Fibroblast of lung (primary cell): ENCODE measurements around the gene IGFBP6. TPM values are rescaled to one million over a fixed set of nuclear protein-coding genes. Genes with fewer than 3 reads are reported as not detected.

Experiments used
- DNase-seq, 2 donors: peaks; one replicate each; pipeline versions ENCODE4 v3.0.0 to v3.0.0-alpha.2; 2010; ENCODE audit warnings: low read depth in 2 of 2
- H2AFZ ChIP-seq: 2 replicates; pipeline ENCODE4 v1.5.1; 2012; ENCODE audit warnings: low read length, control low read depth, inconsistent platforms
- H3K27ac ChIP-seq: 2 replicates; pipeline ENCODE4 v1.5.1; 2011; ENCODE audit warnings: low read length, control low read depth; ENCODE audit not compliant: insufficient read depth
- H3K27me3 ChIP-seq: 2 replicates; pipeline ENCODE4 v1.5.1; 2011; ENCODE audit warnings: mild to moderate bottlenecking, low read length; ENCODE audit not compliant: control insufficient read depth, insufficient read depth
- H3K36me3 ChIP-seq: 2 replicates; pipeline ENCODE4 v1.5.1; 2011; ENCODE audit warnings: low read length; ENCODE audit not compliant: control insufficient read depth, insufficient read depth
- H3K4me1 ChIP-seq: 2 replicates; pipeline ENCODE4 v1.5.1; 2011; ENCODE audit warnings: low read length; ENCODE audit not compliant: control insufficient read depth, insufficient read depth; ENCODE audit errors: extremely low read depth
- H3K4me2 ChIP-seq: 2 replicates; pipeline ENCODE4 v1.5.1; 2011; ENCODE audit warnings: low read length, control low read depth; ENCODE audit not compliant: insufficient read depth; ENCODE audit errors: extremely low read depth
- H3K4me3 ChIP-seq, 4 experiments: fragments of 200-600 bp in 1 of 4; sonication (generic) in 1 of 4; replicated peaks in 1 of 4; 2 replicates each; pipeline ENCODE4 v1.5.1; 2011 to 2016; ENCODE audit warnings: low read length in 4 of 4, low read depth in 3 of 4, mild to moderate bottlenecking in 3 of 4, control low read depth in 2 of 4, inconsistent platforms in 1 of 4, mixed read lengths in 1 of 4; ENCODE audit not compliant: insufficient read depth in 1 of 4; ENCODE audit errors: control extremely low read depth in 1 of 4
- H3K79me2 ChIP-seq: 2 replicates; pipeline ENCODE4 v1.5.1; 2012; ENCODE audit warnings: mild to moderate bottlenecking, low read length, inconsistent platforms; ENCODE audit not compliant: control insufficient read depth, insufficient read depth
- H3K9ac ChIP-seq: 2 replicates; pipeline ENCODE4 v1.5.1; 2011; ENCODE audit warnings: mild to moderate bottlenecking, low read length, control low read depth; ENCODE audit not compliant: insufficient read depth
- H3K9me3 ChIP-seq: 2 replicates; pipeline ENCODE4 v1.5.1; 2012; ENCODE audit warnings: low read depth, low read length; ENCODE audit not compliant: control insufficient read depth, insufficient read depth
- H4K20me1 ChIP-seq: 2 replicates; pipeline ENCODE4 v1.5.1; 2011; ENCODE audit warnings: low read length; ENCODE audit not compliant: control insufficient read depth, insufficient read depth; ENCODE audit errors: extremely low read depth
- EZH2 ChIP-seq: IDR thresholded peaks from 2 replicates; pipeline ENCODE4 v1.5.1; 2012; ENCODE audit warnings: low read length, control low read depth, mild to moderate bottlenecking; ENCODE audit errors: missing control alignments
- polyA plus RNA-seq, 2 donors: library from polyadenylated mRNA; depleted of rRNA in 1 of 2; stranded (reverse) in 1 of 2; unstranded in 1 of 2; fragments of >200 nt; gene quantifications; 2 replicates each; pipeline ENCODE4 v1.2.1, GENCODE V29; 2011 to 2012; ENCODE audit warnings: missing spikeins in 1 of 2
- total RNA-seq: library from RNA; depleted of rRNA; stranded (reverse); fragments of >200 nt; gene quantifications from 2 replicates; pipeline ENCODE4 v1.2.1, GENCODE V29; 2014
- TF ChIP-seq, protein P1 (sequence below), 2 donors: IDR thresholded peaks in 1 of 2; conservative IDR thresholded peaks in 1 of 2; 1 replicate in 1 of 2; 2 replicates in 1 of 2; pipeline ENCODE4 v1.5.1; 2011 to 2012; ENCODE audit warnings: low read length in 2 of 2, control low read depth in 1 of 2, inconsistent platforms in 1 of 2, low read depth in 1 of 2, mild to moderate bottlenecking in 1 of 2

IGFBP6 gene
- total and polyA plus RNA-seq, 2 donors (not counting 1 experiment from before 2014, with no cell fraction given): 229 to 592 TPM

DNA sequence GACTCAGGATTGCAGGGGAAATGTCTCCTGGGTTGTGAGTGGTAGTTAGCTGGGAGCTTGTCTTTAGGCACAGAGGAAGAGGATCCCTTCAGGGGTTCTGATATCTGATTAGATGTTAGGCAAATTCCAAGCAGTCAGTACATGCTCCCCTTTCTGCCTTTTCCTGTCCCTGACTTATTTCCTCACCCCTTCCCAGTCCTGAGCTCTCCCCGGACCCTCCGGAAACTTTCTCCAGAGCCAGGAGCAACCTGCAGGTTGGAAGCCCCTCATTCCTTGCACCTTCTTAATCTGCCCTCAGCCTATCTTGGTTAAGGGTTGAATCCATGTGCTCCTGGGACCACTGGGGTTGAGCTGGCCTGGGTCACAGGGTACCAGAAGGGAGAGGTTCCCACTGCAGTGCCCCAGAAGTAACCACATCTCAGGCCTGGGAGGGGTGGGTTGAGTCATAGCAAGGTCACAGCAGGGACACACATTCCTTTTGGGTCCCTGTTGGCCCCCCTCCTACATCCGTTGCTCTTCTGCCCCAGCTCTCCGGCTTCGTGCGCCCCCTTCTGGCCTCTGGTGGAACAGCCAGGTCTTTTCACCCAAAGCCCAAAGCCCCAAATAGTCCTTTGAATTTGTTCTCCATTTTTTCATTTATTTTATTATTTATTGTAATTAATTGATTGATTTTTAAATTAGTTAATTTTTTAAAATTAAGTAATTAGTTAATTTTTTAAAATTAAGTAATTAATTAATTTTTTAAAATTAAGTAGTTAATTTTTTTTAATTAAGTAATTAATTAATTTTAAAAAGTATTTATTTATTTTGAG, 1.8 kb downstream of the IGFBP6 start:
- peaks cover 8% of the 10 kb centered on the region for H3K36me3 ChIP-seq
- H3K4me3 ChIP-seq: peak overlapping the region; percentile 72 to 85 (median 77)

DNA sequence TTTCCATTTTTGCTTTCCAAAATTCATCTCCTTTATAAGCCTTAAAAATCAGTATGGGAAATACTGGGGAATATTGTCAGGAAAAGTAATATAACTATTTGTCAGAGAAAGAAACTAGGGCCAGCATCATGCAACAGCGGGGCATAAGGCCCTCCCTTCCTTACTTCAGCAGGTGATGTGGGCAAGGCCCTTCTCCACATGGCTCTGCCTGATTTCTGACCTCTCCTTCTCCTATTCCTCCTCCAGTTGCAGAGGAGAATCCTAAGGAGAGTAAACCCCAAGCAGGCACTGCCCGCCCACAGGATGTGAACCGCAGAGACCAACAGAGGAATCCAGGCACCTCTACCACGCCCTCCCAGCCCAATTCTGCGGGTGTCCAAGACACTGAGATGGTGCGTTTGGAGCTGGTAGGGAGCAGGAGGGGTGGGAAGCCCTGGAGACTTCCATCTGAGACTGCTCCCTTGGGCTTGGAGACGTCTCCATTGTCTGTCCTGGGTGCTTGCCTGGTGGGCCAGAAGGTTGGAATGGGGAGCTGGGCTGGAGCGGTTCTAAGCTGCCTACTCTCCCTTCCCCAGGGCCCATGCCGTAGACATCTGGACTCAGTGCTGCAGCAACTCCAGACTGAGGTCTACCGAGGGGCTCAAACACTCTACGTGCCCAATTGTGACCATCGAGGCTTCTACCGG, 3.1 kb downstream of the IGFBP6 start:
- no peak overlapping the region for H3K4me3 ChIP-seq
- no peak for TF ChIP-seq EZH2
- TF ChIP-seq, protein P1, sequence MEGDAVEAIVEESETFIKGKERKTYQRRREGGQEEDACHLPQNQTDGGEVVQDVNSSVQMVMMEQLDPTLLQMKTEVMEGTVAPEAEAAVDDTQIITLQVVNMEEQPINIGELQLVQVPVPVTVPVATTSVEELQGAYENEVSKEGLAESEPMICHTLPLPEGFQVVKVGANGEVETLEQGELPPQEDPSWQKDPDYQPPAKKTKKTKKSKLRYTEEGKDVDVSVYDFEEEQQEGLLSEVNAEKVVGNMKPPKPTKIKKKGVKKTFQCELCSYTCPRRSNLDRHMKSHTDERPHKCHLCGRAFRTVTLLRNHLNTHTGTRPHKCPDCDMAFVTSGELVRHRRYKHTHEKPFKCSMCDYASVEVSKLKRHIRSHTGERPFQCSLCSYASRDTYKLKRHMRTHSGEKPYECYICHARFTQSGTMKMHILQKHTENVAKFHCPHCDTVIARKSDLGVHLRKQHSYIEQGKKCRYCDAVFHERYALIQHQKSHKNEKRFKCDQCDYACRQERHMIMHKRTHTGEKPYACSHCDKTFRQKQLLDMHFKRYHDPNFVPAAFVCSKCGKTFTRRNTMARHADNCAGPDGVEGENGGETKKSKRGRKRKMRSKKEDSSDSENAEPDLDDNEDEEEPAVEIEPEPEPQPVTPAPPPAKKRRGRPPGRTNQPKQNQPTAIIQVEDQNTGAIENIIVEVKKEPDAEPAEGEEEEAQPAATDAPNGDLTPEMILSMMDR (conservative IDR thresholded peaks at IDR 0.05 in 1 of 2, IDR thresholded peaks at IDR 0.05 in 1 of 2; ENCODE audit: low read depth in 1 of 2, low read length in 2 of 2): no peak
- no peak overlapping the region for H2AFZ ChIP-seq
- DNase-seq: no peak
- H4K20me1 ChIP-seq: no peaks in the 10 kb centered on the region
- H3K9me3 ChIP-seq: no peaks in the 10 kb centered on the region
- H3K79me2 ChIP-seq: peaks cover 3% of the 10 kb centered on the region
- peak overlapping the region; percentile 16 for H3K4me2 ChIP-seq
- H3K27me3 ChIP-seq: no peaks in the 10 kb centered on the region
- H3K27ac ChIP-seq: no peak overlapping the region
- H3K36me3 ChIP-seq: peaks cover 8% of the 10 kb centered on the region
- H3K9ac ChIP-seq: no peak overlapping the region
- peaks cover 8% of the 10 kb centered on the region for H3K4me1 ChIP-seq

More for the DNA sequence above, 1.8 kb downstream of the IGFBP6 start:
- Histone ChIP-seq H3K9me3 (no peaks in the 10 kb centered on the region), H3K27me3 (no peaks in the 10 kb centered on the region), H3K9ac (peak overlapping the region; percentile 73), H4K20me1 (no peaks in the 10 kb centered on the region), H3K27ac (peak overlapping the region; percentile 96), H3K4me1 (peaks cover 9% of the 10 kb centered on the region), H3K4me2 (peak overlapping the region; percentile 68), H2AFZ (no peak overlapping the region), H3K79me2 (peaks cover 3% of the 10 kb centered on the region)
- peak; percentile 96 to 98 for DNase-seq
- TF ChIP-seq EZH2: no peak
- TF ChIP-seq, protein P1 (conservative IDR thresholded peaks at IDR 0.05 in 1 of 2, IDR thresholded peaks at IDR 0.05 in 1 of 2; ENCODE audit: low read depth in 1 of 2, low read length in 2 of 2): peak; percentile 96 to 97

DNA sequence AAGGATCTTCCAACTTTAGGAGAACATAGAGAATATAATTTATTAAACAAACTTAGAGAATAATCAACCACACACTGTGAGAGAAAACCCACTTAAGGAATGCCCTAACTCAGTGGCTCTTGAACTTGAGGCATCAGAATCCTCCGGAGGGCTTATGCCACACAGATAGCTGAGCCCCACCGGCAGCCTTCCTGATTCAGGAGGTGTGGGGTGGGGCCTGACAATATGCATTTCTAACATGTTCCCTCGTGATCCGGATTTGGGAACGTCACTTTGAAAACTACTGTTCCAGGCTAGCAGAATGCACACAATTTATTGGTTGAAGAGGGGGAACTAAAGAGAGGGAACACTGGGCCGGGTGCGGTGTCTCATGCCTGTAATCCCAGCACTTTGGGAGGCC, 3.8 kb downstream of the IGFBP6 start:
- Histone ChIP-seq H3K79me2 (peaks cover 3% of the 10 kb centered on the region), H2AFZ (no peak overlapping the region), H3K9ac (no peak overlapping the region), H3K9me3 (no peaks in the 10 kb centered on the region), H3K36me3 (peaks cover 8% of the 10 kb centered on the region), H3K27ac (no peak overlapping the region), H3K4me2 (no peak overlapping the region), H4K20me1 (no peaks in the 10 kb centered on the region), H3K4me1 (peaks cover 6% of the 10 kb centered on the region), H3K4me3 (no peak overlapping the region), H3K27me3 (no peaks in the 10 kb centered on the region)
- TF ChIP-seq EZH2: no peak
- TF ChIP-seq, protein P1 (conservative IDR thresholded peaks at IDR 0.05 in 1 of 2, IDR thresholded peaks at IDR 0.05 in 1 of 2; ENCODE audit: low read depth in 1 of 2, low read length in 2 of 2): no peak
- DNase-seq: no peak
